Measurements from ENCODE around the gene TMPRSS11E.
A peak's percentile ranks its signal among the peaks of the same experiment; 100 is the strongest.
"Not testable (repeated sequence)": the region's sequence is repeated elsewhere in the genome, so short reads cannot be mapped to it uniquely, and the experiment has no call there.

TMPRSS11E gene

DNA sequence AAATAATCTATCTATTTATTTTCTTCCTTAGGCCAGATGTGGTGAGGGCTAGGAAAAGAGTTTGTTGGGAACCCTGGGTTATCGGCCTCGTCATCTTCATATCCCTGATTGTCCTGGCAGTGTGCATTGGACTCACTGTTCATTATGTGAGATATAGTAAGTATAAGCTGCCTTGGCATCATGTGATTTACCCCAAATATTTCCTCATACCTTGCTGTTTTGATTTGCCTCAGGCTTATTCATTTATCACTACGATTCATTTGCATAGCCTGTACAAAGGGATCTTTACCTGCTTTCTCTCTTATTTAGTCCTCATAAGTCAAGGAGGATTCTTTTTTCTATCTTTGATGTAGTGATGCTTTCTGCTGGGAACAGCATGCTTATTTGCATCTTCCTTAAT lies 14.5 kb downstream of the TMPRSS11E start:
- no peak for DNase-seq (ENCODE audit: low read depth, low spot score)

DNA sequence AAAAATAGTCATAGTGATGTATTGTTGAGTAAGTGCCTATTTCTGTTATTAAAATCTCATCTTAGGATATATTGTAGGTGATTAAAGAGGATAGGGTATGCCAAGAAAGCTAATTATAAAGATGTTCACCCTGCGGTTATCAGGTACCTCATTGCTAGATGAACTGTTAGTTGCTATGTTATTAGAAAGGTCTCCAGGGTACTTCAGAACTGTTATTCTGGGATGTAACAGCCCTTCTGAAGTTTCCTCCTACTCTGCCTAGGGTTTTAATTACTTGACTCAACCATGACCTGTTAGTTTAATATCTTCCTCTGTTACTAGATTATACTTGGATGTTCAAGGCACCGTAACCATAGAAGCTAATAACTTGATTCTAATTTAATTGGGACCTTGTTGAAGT lies 15.4 kb downstream of the TMPRSS11E start:
- no peak for DNase-seq (ENCODE audit: low read depth, low spot score)

DNA sequence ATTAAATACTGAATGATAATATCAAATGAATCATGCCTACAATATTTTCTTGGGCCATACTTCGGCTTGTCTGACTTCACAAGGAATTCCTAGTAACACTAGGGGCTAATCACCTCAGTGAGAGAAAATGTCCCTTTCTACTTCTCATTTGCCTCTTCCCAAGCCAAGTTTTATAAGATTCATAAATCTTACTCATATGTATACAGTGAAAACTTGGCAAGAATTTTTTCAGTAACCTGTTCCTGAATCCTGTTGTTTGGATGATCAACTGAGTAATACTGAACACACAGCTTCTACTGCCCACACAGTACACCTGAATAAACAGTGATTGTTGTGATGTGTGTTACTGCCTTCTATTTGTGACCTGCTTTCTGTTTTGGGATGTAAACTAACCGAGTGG lies 16.5 kb downstream of the TMPRSS11E start:
- DNase-seq (ENCODE audit: low read depth, low spot score), result no peak

DNA sequence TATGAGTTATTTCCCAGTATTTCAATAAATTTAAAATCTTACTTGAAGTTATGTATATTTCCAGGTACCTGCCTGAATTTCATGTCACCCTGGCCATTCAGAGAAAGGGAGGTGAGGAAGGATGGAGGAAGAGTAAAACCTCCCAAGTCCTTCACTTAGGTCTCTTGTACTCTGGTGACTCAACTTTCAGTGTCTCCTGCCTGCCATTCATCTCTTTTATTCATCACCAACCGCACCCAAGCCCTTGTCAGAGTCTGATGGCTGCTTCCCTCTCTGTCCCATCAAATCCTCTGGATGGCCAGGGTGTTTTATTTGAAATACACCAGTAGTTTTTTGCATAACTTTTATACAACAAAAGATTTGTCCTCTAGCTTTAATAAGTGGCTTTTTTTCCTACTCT lies 17.8 kb downstream of the TMPRSS11E start:
- no peak for DNase-seq (ENCODE audit: low read depth, low spot score)

DNA sequence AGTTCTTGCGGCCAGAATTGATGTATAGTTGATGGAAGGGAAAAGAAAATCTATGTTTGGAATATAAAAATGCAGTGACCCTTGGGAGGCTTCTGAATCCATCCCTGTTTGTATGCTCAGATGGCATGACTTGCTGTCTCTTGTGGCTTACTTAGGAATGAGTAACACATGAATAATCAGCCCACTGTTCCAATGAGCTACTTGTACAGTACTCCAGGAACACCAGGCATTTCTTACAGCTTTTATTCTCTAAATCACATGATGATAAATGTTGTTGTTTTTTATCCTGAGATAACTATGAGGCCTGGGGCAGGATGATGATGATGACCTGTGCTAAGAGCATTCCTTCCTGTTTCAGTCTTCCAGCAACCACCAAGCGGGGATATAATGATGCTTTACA lies 18.9 kb downstream of the TMPRSS11E start:
- no peak for DNase-seq (ENCODE audit: low read depth, low spot score)

DNA sequence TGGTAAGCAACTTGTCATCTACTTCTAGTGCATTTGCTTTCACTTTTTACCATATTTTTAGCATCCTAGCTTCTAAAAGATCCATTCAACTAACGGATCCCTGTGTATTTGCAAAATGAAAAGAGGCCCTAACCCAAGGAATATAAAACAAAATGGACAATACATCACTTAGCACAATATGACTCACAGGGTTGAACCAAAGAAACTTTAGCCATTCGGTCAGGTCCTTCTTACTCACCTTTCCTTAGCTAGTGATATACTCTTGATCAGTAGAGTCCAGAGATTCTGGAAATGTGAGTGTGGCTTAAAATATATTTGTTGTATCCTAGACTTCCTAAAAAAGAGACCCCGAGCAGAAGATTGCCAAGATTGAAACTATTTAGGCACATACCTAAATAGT lies 19.5 kb downstream of the TMPRSS11E start:
- no peak for DNase-seq (ENCODE audit: low read depth, low spot score)

DNA sequence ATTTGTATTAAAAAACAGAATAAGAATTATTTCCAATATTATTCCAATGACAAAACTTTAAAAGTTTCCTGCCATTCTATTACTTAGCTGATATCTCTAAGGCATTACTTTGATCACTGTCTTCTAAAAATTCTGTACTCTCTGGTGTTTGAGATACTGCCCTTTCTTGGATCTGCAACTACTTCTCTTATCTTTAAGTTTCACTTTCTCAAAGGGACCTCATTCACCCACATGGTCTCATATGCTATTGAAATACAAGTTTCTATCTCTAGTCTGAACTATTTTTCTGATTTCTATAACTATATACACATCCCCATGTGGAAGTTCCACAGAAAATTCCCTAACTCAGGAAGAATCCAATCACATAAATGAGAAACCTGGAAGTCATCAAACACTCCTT lies 22.2 kb downstream of the TMPRSS11E start:
- no peak for DNase-seq (ENCODE audit: low read depth, low spot score)

DNA sequence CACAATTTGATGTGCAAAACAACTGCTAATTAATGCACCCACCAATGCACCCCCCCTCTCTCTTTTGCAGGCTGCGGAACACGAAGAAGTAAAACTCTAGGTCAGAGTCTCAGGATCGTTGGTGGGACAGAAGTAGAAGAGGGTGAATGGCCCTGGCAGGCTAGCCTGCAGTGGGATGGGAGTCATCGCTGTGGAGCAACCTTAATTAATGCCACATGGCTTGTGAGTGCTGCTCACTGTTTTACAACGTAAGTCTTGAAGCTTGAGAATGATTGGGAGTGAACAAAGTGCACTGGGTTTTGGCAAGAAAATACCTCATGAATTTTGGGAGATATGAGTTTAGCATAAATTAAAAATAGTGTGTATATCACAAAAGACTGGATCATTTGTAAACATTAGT lies 28.9 kb downstream of the TMPRSS11E start:
- no peak for DNase-seq (ENCODE audit: low read depth, low spot score)

DNA sequence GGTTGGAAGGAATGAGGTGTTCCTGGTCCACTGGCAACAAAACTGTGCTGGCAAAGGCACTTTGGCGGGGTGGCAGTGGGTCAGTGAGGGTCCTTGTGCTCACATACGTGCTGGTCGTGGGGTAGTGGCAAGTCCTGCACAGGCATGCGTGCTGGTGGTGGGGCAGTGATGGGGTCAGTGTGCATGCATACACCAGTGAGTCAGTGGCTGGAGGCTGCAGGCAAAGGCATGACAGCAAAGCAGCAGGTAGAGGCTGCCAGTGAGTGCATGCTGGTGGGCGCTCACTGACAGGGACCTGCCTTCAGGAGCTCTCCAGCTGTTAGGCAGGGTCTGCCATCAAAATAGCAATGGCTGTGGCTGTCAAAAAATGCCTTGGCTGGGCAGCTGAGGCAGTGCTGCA lies 42.1 kb downstream of the TMPRSS11E start:
- DNase-seq (ENCODE audit: low read depth, low spot score), result no peak

DNA sequence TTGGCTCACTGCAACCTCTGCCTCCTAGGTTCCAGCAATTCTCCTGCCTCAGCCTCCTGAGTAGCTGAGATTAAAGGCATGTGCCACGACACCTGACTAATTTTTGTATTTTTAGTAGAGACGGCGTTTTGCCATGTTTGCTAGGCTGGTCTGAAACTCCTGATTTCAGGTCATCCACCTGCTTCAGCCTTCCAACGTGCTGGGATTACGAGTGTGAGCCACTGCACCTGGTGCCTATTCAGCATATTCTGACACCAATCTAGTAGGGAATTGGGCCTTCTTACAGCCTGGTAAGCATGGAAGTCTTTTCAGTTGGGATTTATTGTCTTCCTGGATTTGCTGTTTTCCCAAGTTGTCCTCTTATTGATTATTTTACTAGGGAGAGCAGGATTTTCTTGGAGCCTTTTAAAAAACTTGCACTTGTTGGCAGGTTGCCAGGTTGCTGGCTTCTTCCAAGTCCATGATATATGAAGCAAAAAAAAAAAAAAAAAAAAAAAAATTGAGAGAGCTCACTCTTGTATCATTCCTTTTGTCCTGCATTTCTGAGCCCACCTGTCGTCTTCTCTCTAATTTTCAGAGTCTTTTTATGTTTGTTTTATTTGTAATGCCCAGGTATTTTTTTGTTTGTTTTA lies 43.7 kb downstream of the TMPRSS11E start:
- DNase-seq (ENCODE audit: low read depth, low spot score), result no peak

DNA sequence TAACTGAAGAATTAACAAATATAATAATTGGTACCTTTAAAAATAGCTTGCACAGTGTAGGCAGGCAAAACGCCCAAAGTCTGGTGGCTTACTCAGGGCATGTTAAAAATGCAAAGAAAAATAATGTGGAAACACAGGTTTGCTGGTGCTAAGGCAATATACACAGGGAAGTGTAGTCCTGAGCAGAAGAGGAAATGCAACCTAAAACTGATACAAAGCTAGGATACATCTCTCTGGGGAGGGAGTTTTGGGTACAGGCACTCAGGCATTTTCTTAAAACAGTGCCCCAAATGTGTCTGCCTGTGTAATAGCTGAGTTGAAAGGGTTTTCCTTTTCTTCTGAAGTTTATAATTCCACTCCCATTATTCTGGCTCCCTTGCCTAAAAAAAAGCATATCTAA lies 47.4 kb downstream of the TMPRSS11E start:
- no peak for DNase-seq (ENCODE audit: low read depth, low spot score)

DNA sequence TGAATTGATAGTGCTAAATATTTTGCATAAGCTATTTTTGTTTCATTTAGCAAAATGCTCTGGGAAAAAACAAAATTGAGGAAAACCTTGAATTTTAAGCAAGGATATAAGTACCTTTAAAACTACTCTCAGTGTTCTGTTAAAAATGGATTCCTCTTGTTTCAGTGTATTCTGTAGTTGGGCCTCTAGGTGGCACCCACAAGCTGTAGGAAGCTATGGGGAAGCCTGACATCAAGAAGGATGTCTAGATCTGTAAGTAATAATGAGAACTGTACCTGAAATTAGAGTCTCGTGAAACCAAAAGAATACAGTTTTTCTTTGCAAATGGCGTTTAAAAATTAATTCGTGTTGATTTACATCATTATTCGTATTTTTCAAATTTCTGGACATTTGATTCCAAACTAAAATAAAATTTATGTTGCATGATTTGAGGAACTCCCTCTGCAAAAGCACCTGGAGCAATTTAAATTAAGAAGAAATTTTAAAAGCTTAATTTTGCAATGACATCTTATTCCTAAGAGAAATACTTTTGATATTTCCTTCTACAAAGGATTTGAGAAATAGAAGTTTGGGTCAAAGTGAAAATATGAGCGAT lies 51.2 kb downstream of the TMPRSS11E start:
- peak; percentile 15 for DNase-seq (ENCODE audit: low read depth, low spot score)

DNA sequence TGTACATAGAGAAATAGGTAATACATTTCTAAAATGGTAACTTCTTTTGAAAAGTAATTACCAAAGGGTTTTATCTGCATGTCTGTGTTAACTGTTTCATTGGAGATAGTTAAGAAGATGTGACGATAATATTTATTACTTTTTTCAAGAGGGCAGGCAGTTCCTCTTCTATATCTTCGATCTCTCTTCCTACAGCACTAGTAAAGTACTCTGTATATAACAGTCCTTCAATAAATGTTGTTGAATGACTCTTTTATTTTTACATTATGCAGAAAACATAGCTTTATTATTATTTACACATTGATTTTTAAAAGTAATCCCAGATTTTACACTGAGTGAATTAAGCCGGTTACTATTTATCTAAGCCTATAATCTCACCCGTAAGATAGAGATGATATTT lies 51.8 kb downstream of the TMPRSS11E start:
- no peak for DNase-seq (ENCODE audit: low read depth, low spot score)

DNA sequence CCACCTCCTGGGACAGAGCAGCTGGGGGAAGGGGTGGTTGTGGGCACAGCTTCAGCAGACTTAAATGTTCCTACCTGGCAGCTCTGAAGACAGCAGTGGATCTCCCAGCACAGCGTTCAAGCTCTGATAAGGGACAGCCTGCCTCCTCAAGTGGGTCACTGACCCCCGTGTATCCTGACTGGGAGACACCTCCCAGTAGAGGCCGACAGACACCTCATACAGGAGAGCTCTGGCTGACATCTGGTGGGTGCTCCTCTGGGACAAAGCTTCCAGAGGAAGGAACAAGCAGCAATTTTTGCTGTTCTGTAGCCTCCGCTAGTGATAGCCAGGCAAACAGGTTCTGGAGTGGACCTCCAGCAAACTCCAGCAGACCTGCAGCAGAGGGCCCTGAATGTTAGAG lies 56.2 kb downstream of the TMPRSS11E start:
- DNase-seq (ENCODE audit: low read depth, low spot score), result not testable (repeated sequence)

DNA sequence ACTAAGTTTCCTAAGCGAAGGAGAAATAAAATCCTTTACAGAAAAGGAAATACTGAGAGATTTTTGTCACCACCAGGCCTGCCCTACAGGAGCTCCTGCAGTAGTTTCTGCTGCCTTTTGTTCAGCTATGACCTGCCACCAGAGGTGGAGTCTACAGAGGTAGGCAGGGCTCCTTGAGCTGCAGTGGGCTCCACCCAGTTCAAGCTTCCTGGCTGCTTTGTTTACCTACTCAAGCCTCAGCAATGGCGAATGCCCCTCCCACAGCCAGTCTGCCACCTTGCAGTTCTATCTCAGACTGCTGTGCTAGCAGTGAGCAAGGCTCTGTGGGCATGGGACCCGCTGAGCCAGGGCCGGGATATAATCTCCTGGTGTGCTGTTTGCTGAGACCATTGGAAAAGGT lies 57.6 kb downstream of the TMPRSS11E start:
- not testable (repeated sequence) for DNase-seq (ENCODE audit: low read depth, low spot score)

DNA sequence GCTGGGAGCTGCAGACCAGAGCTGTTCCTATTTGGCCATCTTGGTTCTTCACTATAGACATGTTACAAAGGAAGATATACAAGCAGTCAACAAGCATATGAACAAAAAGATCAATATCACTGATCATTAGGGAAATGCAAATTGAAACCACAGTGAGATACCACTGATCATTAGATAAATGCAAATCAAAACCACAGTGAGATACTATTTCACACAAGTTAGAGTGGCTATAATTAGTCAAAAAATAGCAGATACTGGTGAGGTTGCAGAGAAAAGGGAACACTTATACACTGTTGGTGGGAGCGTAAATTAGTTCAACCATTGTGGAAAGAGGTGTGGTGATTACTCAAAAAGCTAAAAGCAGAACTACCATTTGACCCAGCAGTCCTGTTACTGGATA lies 58.2 kb downstream of the TMPRSS11E start:
- DNase-seq (ENCODE audit: low read depth, low spot score), result not testable (repeated sequence)

DNA sequence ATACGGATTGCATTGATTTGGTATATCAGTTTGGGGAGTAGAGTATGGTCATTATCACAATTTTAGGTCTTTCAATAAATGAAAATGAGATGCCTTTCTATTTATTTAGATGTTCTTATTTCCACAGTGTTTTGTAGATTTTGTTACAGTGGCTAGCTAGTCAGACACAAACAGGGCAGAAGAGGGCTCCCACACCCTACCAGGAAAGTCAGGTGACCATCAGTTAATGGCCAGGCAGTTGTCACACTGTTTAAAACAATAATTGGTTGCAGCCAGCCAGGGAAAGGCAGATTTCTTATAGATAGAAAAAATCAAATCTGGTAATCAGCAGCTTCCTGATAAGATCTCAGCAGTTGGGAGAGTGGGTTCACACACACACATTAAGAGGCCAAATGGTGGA lies 71.6 kb downstream of the TMPRSS11E start:
- no peak for DNase-seq (ENCODE audit: low read depth, low spot score)

DNA sequence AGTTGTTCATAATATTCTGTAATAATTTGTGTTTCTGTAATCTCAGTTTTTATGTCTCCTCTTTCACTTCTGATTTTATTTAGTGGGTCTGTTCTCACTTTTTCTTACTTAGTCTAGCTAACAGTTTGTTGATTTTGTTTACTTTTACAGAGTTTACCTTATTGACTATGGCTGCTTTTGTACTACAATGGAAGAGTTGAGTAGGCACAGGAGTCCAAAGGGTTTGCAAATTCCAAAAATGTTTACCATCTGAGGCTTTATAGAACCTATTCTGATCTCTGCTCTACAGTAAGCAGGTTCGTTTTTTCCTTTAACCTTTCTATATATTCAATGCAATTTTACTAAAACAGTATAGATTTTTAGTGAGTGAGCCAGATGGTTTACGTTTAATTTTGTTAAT lies 73.7 kb downstream of the TMPRSS11E start:
- no peak for DNase-seq (ENCODE audit: low read depth, low spot score)

DNA sequence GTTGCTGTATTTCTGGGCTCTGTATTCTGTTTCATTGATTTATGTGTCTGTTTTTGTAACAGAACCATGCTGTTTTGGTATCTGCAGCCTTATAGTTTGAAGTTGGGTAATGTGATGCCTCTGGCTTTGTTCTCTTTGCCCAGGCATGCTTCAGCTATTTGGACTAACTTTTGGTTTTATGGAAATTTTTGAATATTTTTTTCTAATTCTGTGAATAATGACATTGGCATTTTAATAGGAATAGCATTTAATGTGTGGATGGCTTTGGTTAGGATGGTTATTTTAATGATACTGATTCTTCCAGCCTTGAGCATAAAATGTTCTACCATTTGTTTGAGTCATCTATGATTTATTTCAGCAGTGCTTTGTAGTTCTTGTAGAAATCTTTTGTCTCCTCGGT lies 75.0 kb downstream of the TMPRSS11E start:
- DNase-seq (ENCODE audit: low read depth, low spot score), result not testable (repeated sequence)

DNA sequence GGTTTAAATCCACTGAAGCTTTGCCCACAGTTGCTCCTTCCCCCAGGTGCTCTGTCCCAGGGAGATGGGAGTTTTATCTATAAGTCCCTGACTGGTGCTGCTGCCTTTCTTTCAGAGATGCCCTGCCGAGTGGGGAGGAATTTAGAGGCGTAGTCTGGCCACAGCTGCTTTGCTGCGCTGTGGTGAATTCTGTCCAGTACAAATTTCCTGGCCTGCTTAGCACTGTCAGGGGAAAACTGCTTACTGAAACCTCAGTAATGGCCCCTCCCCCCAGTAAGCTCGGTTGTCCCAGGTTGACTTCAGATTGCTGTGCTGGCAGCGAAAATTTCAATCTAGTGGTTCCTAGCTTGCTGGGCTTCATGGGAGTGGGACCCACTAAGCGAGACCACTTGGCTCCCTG lies 88.7 kb downstream of the TMPRSS11E start:
- no peak for DNase-seq (ENCODE audit: low read depth, low spot score)

DNA sequence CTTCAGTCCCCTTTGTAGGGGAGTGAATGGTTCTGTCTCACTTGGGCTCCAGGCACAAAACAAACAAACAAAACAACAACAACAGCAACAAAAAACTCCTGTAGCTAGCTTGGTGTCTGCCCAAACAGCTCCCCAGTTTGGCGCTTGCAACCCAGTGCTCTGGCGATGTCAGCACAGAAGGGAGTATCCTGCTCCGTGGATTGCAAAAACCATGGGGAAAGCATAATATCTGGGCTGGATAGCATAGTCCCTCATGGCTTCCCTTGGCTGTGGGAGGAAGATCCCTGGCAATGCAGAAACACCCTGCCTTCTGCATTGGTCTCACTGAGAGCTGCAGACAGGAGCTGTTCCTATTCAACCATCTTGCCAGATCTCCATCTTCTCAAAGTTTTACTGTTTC lies 89.1 kb downstream of the TMPRSS11E start:
- DNase-seq (ENCODE audit: low read depth, low spot score), result no peak

DNA sequence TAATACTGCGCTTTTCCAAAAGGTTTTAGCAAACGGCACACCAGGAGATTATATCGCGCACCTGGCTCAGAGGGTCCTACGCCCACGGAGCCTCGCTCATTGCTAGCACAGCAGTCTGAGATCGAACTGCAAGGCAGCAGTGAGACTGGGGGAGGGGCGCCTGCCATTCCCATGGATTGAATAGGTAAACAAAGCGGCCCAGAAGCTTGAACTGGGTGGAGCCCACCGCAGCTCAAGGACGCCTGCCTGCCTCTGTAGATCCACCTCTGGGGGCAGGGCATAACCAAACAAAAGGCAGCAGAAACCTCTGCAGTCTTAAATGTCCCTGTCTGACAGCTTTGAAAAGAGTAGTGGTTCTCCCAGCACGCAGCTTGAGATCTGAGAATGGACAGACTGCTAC lies 95.5 kb downstream of the TMPRSS11E start:
- not testable (repeated sequence) for DNase-seq (ENCODE audit: low read depth, low spot score)
